GM12891 (cell line): ENCODE data around the gene SFMBT1.

Experiments
- DNase-seq: peaks from one replicate; pipeline ENCODE4 v3.0.0; 2011; ENCODE audit warnings: low spot score; ENCODE audit not compliant: insufficient read length
- FAIRE-seq: peaks from 2 replicates; lab custom pipeline; 2011; peaks lifted over from hg19 to GRCh38; lab: Jason Lieb, UNC
- PAX5 ChIP-seq: IDR thresholded peaks from 2 replicates; pipeline ENCODE4 v1.6.1; 2011; ENCODE audit warnings: low read length, moderate library complexity, mild to moderate bottlenecking; ENCODE audit not compliant: insufficient read depth, severe bottlenecking
- POLR2A ChIP-seq: IDR thresholded peaks from 2 replicates; pipeline ENCODE4 v1.6.1; 2011; ENCODE audit warnings: low read depth, low read length, control low read depth
- POLR2AphosphoS5 ChIP-seq: IDR thresholded peaks from 2 replicates; pipeline ENCODE4 v1.6.1; 2011; ENCODE audit warnings: low read depth, low read length, control low read depth
- POU2F2 ChIP-seq: IDR thresholded peaks from 2 replicates; pipeline ENCODE4 v1.6.1; 2011; ENCODE audit warnings: low read depth, mild to moderate bottlenecking, control low read depth, low read length, moderate library complexity
- SPI1 ChIP-seq: IDR thresholded peaks from 2 replicates; pipeline ENCODE4 v1.6.1; 2011; ENCODE audit warnings: low read depth, low read length, control low read depth
- TAF1 ChIP-seq: IDR thresholded peaks from 2 replicates; pipeline ENCODE4 v1.6.1; 2011; ENCODE audit warnings: low read depth, low read length, control low read depth

Gene SFMBT1

DNA sequence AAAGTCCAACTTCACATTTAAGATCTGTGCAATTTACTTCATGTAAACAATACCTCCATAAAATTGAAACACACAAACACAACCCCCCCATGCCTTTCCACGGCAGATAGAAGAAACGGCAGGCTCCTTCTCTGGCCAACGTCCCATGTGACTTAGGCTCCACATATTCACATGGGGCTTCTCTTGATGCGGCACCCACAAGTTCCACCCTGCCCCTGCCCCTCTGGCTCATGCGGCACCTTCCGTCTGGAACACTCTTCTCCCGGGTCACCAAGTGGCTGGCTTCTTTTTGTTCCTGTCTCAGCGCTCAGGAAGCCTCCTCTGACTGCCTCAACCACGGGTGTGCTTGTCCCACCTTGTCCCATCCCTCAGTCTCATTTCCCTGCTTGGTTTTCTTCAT is 174.1 kb downstream of the SFMBT1 start:
- TF ChIP-seq POU2F2 = no peak
- no peak for FAIRE-seq
- no peak for DNase-seq

DNA sequence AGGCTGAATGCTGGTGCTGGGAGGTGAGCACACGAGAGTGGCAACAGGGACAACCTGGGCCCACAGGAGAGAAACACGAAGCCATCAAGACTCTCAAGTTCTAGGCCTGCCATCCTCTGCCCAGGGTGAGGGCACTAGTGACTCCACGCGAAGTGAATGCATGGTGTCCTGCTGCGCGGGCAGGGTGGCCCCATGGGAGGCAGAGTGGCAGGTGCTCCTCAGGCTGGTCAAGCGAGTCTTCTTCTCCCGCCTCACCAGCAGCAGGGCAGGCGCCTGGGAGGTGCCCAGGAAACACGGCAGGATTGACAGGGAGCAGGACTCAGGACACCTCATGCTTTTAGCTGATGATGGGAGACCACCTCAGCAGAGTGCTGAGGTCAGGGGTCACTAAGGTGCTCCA is 175.4 kb downstream of the SFMBT1 start:
- no peak for TF ChIP-seq POLR2A
- TF ChIP-seq POLR2AphosphoS5 = no peak
- no peak for TF ChIP-seq PAX5
- no peak for TF ChIP-seq SPI1
- DNase-seq (no peak), FAIRE-seq (no peak)

DNA sequence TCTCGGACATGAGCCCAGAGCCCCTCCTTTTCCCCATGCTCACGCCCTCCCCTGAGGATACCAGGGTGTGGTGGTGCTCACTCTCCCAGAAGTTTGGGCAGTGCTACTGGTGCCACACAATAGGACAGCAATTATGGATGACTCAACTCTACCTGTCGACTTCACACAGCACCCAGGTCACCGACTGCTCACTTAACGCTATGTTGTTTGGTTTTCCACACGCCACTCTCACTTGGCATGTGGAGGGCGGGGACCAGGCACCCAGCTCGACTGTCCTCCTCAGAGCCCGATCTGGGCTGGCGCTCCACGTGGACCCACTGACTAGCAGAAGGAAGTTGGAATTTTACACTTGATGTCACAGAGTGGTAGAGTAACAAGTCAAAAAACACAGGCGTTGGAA is 179.4 kb downstream of the SFMBT1 start:
- FAIRE-seq (no peak), DNase-seq (no peak)
- no peak for TF ChIP-seq POLR2AphosphoS5
- TF ChIP-seq POLR2A = no peak
- no peak for TF ChIP-seq SPI1
- TF ChIP-seq TAF1 = no peak
- no peak for TF ChIP-seq POU2F2
- no peak for TF ChIP-seq PAX5

DNA sequence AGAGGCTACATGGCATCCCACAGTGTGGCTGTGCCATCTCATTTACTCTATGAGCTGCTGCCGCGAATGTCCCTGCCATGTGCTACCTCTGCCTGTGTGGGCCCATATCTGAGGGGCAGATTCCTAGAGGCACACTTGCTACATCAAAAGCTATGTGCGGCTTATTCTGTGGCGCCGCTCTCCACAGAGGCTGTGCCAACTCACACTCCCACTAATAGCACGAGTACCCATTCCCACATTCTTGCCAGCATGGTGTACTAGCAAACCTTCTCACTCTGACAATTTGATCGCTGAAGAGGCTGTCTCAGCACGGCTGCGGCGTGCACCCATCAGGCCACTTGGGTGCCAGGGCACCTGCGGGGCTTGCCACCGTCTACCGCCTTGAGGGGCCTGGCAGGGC is 179.9 kb downstream of the SFMBT1 start:
- FAIRE-seq (no peak), DNase-seq (no peak)
- TF ChIP-seq SPI1 (no peak), TAF1 (no peak), POU2F2 (no peak), POLR2A (no peak), POLR2AphosphoS5 (no peak), PAX5 (no peak)

DNA sequence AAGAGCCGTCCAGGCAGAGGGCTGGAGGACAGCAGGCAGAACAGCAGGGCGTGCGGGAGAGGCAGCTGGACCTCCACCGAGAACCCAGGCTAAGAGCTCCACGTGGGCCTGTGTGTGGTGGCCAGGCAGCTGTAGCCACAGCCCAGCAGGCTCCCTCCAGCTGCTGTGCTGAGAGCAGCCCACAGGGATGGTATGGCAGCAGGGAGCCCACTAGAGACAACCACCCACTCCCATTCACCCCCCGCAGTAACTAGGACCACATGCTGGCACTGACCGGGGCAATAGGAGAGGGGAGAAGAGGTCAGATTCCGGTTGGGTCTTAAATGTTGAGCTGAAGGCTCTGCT is 185.5 kb downstream of the SFMBT1 start:
- no peak for FAIRE-seq

DNA sequence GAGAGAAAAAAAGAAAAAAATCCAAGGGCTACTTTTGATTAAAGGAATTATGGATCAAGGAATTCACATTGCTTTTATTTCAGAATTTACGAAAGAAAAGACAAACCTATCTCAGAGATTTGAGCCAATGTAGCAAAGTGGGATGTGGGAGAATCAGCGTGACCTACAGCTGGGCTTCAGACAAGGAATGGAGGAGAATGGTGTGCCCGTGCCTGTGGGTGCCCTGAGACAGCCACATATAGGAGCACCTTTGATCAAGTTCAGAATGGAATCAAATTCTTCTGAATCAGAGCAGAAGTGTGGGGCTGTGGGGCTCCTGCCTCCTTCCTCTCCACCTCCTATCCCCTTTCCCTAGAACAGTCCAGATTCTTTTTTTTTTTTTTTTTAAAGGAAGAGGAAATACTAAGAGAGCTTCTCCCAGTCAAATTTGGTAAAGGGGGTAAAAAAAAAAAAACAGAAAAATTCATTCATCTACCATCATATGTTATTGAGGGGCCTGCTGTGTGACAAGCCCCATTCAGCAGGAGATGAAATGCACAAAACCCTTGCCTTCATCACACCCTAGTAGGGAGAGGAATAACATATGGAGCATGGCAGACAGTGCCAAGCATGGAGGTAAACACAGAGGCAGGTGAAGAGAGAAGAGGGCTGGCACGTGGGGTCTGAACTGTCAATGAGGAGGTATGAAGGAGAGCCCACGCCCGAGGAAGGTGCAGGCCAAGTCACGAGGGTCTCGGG is 186.0 kb downstream of the SFMBT1 start:
- TF ChIP-seq POLR2A = no peak
- TF ChIP-seq POU2F2 = no peak
- TF ChIP-seq PAX5 = no peak
- no peak for TF ChIP-seq SPI1
- DNase-seq (no peak), FAIRE-seq (no peak)

More for the DNA sequence above, 185.5 kb downstream of the SFMBT1 start:
- TF ChIP-seq POLR2A (no peak), POU2F2 (no peak), SPI1 (no peak), TAF1 (no peak), POLR2AphosphoS5 (no peak), PAX5 (no peak)
- DNase-seq = no peak

DNA sequence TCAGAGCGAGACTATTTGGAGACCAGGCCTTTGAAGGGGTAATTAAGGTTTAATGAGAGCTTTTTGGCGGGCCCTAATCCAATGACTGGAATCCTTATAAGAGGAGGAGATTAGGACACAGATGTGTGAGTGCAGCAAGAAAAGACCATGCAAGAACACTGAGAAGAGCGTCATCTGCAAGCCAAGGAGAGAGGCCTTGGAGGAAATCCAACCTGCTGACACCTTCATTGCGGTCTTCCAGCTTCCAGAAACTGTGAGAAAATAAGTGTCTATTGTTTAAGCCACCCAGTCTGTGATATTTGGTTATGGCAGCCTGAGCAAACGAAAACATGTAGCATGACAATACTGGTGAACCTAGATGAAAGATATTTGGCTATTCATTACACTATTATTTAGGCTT is 188.0 kb downstream of the SFMBT1 start:
- no peak for FAIRE-seq
- no peak for DNase-seq

DNA sequence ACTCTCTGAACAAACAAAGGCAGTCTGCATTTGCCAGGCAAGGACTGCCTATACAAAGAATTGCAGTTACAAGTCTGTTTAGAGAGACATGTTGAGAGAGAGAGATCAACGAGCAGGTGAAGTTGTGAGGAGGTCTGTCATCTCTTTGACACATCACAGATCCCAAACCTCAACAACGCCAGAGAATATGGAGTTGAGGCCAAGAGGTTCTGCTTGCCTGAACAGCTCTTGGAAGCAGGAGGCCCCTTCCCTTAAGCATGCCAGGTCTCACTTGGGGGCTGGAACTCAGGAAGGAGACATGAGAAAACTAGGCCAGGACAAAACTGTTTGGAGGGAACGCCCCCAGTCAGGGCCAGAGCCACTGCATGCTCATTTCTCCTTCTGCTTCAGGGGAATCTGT is 188.7 kb downstream of the SFMBT1 start:
- TF ChIP-seq POU2F2 (no peak), SPI1 (no peak), PAX5 (no peak), TAF1 (no peak), POLR2A (no peak), POLR2AphosphoS5 (no peak)
- FAIRE-seq = no peak
- DNase-seq = no peak

More for the DNA sequence above, 188.0 kb downstream of the SFMBT1 start:
- TF ChIP-seq SPI1 (no peak), TAF1 (no peak), PAX5 (no peak), POU2F2 (no peak), POLR2AphosphoS5 (no peak), POLR2A (no peak)

DNA sequence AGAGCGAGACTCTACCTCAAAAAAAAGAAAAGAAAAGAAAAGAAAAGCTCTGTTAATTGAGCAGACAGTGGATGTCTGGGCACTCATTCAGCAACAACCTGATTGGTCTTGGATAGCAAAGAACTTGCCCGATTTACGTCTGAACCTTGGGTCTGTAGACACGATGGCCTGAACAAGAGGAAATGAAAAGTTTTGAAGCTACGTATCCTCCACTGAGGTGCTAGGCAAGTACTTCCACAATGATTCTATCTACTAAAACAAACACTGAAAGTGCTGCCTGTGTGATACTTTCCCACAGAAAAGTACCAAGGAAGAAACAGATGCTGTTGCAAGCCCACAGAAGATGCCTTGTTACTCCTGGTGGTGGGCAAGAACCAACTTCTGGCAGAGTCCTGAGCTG is 189.2 kb downstream of the SFMBT1 start:
- no peak for FAIRE-seq
- TF ChIP-seq SPI1 = no peak
- no peak for TF ChIP-seq POU2F2
- no peak for TF ChIP-seq POLR2AphosphoS5
- TF ChIP-seq TAF1 = no peak
- TF ChIP-seq POLR2A = no peak
- TF ChIP-seq PAX5 = no peak

DNA sequence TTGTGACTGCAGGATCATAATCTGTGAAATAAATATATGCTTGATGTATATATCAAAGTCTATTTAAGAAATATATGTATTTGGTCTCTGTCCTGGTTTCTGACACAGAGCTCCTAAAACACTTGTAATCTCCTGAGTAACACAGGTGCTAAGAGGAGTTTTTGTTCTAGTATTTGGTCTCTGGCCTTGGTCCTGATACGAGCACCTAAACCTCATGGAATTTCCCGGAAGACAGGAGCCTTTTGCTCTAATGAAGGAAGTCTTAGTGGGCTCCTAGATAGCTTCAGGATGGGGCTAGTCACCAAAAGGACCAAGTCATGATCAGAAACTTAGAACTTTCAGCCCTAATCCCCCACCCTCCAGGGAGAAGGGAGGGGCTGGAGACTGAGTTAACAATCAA is 191.9 kb downstream of the SFMBT1 start:
- TF ChIP-seq POLR2A (no peak), POU2F2 (no peak), POLR2AphosphoS5 (no peak), PAX5 (no peak), SPI1 (no peak), TAF1 (no peak)
- DNase-seq (no peak), FAIRE-seq (no peak)

More for the DNA sequence above, 189.2 kb downstream of the SFMBT1 start:
- no peak for DNase-seq
